BJ (cell line): Measurements from ENCODE around the gene ASIC3. TPM values are rescaled to one million over a fixed set of nuclear protein-coding genes. Genes with fewer than 3 reads are reported as not detected.

Source experiments
- CTCF ChIA-PET: fragments of 350-600 bp; formaldehyde crosslinking; extraction: SDS; loops from one replicate; lab custom pipeline; 2021; ENCODE audit warnings: antibody characterized with exemption, inconsistent platforms; lab: Yijun Ruan, JAX
- POLR2A ChIA-PET: fragments of 300-600 bp; sonication (Branson Sonifier 250); formaldehyde crosslinking; extraction: SDS; loops from one replicate; lab custom pipeline; 2021; ENCODE audit warnings: antibody characterized with exemption; lab: Charles Lee
- DNase-seq: peaks from one replicate; pipeline ENCODE4 v3.0.0-alpha.2; 2011; ENCODE audit warnings: low read depth
- H3K27me3 ChIP-seq: 2 replicates; pipeline ENCODE4 v1.6.0; 2011; ENCODE audit warnings: low read length; ENCODE audit not compliant: control insufficient read depth, insufficient read depth
- H3K36me3 ChIP-seq: 2 replicates; pipeline ENCODE4 v1.5.1; 2011; ENCODE audit warnings: low read length; ENCODE audit not compliant: control insufficient read depth, insufficient read depth
- H3K4me3 ChIP-seq: 2 replicates; pipeline ENCODE4 v1.5.1; 2011; ENCODE audit warnings: low read depth, mild to moderate bottlenecking, control low read depth, low read length
- polyA plus RNA-seq: library from polyadenylated mRNA; depleted of rRNA; stranded (reverse); fragments of >200 nt; gene quantifications from 2 replicates; pipeline ENCODE4 v1.2.3, GENCODE V29; 2011
- TF ChIP-seq, protein P1 (sequence below): IDR thresholded peaks from 2 replicates; pipeline ENCODE4 v1.5.1; 2011; ENCODE audit warnings: low read depth, mild to moderate bottlenecking, control low read depth, inconsistent platforms, low read length, moderate library complexity; ENCODE audit not compliant: insufficient read depth

ASIC3 gene
- polyA plus RNA-seq, 1 experiment: 0.45 TPM

DNA sequence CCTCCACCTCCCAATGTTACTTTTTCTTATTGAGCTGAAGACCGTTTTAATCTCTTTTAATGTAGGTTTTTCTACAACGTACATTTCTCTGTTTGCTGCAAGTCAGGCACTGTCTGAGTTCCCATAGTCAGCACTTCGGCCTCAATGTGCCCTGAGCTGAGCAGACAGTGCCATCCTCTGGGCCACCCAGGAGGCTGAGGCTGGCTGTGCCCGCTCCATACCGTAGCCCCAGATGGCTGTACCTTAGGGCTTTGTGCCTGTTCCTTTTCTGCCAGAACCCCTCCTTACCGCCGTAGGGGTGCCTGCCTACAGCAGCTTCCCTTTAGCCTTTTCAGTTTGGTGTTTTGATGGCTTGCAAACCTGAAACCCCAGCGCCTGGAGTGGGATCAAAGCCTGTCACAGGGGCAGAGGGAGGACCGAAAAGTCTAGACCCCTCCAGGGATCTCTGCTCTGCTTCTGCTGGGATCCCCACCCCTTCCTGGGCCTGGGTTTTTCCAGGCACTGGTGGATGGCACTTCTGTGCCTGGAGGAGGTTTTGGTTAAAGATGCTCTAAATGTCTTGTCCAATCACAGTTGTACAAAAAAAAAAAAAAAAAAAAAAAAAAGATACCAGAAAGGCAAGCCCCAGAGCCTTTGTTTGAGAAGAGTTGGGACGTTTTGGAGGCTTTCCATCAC is 46.9 kb downstream of the ASIC3 start:
- POLR2A ChIA-PET: no interaction called here

DNA sequence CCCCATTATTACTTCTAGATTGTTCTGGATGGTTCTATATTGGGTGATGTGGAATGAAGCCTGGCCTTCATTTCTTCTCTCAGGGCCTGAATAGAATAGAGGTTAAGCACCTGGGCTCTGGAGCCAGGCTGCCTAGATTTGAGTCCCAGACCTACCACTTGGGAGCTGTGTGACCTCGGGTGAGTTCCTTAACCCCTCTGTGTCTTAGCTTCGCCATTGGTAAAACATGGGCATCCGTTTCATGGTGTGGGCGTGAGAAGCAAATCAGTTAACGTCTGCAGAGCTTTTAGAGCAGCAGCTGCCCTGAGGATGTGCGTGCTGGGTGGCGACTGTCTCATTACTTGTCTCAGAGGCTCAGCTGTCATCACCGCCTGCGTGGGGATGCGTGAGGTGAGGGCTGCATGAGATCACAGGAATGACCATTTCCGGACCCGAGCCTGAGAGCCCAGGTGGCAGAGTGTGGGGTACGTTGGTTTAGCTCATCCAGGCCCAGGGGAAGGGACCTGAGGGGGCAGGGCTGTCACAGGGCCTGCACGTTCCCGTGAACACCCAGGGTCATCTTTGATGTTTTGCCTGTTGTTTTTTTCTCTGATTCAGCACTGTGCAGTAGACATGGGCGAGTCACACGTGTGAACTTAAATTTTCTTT is 47.6 kb downstream of the ASIC3 start:
- Histone ChIP-seq H3K4me3 (no peak overlapping the region), H3K36me3 (peaks cover 5% of the 10 kb centered on the region; the same call in 1 of the 2 replicates), H3K27me3 (no peaks in the 10 kb centered on the region)
- no peak for DNase-seq
- POLR2A ChIA-PET: no interaction called here
- TF ChIP-seq, protein P1, sequence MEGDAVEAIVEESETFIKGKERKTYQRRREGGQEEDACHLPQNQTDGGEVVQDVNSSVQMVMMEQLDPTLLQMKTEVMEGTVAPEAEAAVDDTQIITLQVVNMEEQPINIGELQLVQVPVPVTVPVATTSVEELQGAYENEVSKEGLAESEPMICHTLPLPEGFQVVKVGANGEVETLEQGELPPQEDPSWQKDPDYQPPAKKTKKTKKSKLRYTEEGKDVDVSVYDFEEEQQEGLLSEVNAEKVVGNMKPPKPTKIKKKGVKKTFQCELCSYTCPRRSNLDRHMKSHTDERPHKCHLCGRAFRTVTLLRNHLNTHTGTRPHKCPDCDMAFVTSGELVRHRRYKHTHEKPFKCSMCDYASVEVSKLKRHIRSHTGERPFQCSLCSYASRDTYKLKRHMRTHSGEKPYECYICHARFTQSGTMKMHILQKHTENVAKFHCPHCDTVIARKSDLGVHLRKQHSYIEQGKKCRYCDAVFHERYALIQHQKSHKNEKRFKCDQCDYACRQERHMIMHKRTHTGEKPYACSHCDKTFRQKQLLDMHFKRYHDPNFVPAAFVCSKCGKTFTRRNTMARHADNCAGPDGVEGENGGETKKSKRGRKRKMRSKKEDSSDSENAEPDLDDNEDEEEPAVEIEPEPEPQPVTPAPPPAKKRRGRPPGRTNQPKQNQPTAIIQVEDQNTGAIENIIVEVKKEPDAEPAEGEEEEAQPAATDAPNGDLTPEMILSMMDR: no peak
- CTCF ChIA-PET: interaction anchor here (1.1 to 12.9 kb wide), 3 partner anchors 9 to 82 kb away, joined by 3 to 143 read pairs (median 5); no protein-coding TSS in a partner anchor

More for the DNA sequence above, 46.9 kb downstream of the ASIC3 start:
- Histone ChIP-seq H3K4me3 (no peak overlapping the region), H3K36me3 (peaks cover 5% of the 10 kb centered on the region; the same call in 1 of the 2 replicates), H3K27me3 (no peaks in the 10 kb centered on the region)
- DNase-seq: no peak
- CTCF ChIA-PET: interaction anchor here (1.1 to 12.9 kb wide), 4 partner anchors 9 to 82 kb away, joined by 3 to 143 read pairs (median 4); no protein-coding TSS in a partner anchor
- TF ChIP-seq, protein P1: no peak

DNA sequence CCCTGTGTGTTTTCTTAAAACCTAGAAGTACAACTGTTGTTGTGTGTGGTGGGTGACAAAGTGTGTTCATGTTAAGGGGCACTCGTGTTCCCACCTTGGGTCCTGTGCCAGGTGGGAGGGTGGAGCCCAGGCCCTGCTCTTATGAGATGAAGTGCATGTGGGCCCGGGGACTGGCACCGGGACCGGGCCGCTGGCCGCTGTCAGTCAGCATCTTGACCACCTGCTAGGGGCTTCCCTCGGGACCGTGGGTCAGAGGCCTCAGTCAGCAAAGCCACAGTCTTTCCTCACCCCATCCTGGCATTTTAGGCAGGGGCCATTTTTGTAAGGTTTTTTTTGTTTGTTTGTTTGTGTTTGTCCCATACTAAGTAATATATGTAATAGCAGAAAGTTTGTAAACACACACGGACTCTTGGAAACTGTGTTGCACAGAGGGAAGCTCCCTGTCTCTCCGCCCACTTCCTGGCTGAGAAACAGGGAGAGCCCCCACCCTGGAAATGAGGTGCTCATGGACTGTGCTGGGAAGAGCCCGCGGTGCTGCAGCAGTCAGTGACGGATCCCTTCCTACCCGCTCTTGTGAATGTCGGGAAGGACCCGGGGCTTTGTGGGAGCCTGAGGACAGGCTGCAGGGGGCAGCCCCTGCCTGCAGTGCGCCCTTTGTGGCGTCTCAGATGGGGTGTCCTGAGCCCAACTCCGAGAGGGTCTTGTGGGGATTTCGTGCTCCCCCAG is 51.3 kb downstream of the ASIC3 start:
- H3K4me3 ChIP-seq: no peak overlapping the region
- H3K27me3 ChIP-seq: no peaks in the 10 kb centered on the region
- CTCF ChIA-PET: interaction anchor here (0.9 to 2.3 kb wide), 4 partner anchors 8 to 90 kb away, joined by 3 to 11 read pairs (median 4); no protein-coding TSS in a partner anchor
- H3K36me3 ChIP-seq: peaks cover 3% of the 10 kb centered on the region; the same call in 1 of the 2 replicates
- no peak for DNase-seq
- POLR2A ChIA-PET: no interaction called here
- TF ChIP-seq, protein P1: no peak

DNA sequence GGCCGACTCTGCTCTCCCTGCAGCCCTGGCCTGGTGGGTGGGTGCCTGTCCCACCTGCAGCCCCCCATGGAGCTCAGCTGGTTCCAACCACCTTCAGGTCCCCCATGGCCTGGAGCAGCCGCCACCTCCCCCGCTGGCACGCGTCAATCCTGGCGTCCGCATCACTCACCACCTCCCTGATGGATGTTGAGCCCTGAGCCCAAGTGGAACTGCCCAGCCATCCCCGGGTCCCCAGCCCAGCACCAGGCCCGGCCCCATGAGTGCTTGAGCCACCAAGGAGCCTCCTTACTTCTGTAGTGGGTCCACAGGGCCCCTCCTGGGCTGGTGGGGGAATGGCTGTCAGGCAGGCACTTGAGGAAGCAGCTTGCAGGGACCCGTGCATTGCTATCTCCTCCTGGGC is 52.6 kb downstream of the ASIC3 start:
- DNase-seq: no peak
- POLR2A ChIA-PET: no interaction called here
- Histone ChIP-seq H3K4me3 (no peak overlapping the region), H3K27me3 (no peaks in the 10 kb centered on the region), H3K36me3 (peaks cover 3% of the 10 kb centered on the region; the same call in 1 of the 2 replicates)
- CTCF ChIA-PET: interaction anchor here (1.3 to 2.3 kb wide), 2 partner anchors 9 to 10 kb away, joined by 3 to 11 read pairs; no protein-coding TSS in a partner anchor
- TF ChIP-seq, protein P1: no peak
